HepG2 (cell line): ENCODE results near the gene POFUT2. TPM values are rescaled to one million over a fixed set of nuclear protein-coding genes. Genes with fewer than 3 reads are reported as not detected.

Source experiments
- FOXC1 ChIP-seq: sonication (generic); formaldehyde crosslinking; IDR thresholded peaks from 2 replicates; pipeline ENCODE4 v1.8.0; 2022; ENCODE audit warnings: mild to moderate bottlenecking, missing genetic modification reagents, borderline replicate concordance
- GZF1 ChIP-seq: sonication (generic); formaldehyde crosslinking; IDR thresholded peaks from 2 replicates; pipeline ENCODE4 v1.5.1; 2020; ENCODE audit warnings: mild to moderate bottlenecking, missing genetic modification reagents
- HNRNPL ChIP-seq: fragments of 200-400 bp; formaldehyde crosslinking; IDR thresholded peaks from 2 replicates; pipeline ENCODE4 v1.6.1; 2017; ENCODE audit warnings: mild to moderate bottlenecking, low read depth, low read length
- IRF2 ChIP-seq: IDR thresholded peaks from 2 replicates; pipeline ENCODE4 v1.6.1; 2018; ENCODE audit warnings: missing genetic modification reagents, missing compliant biosample characterization
- IRF9 ChIP-seq: sonication (generic); formaldehyde crosslinking; IDR thresholded peaks from 2 replicates; pipeline ENCODE4 v1.8.0; 2022; ENCODE audit warnings: missing genetic modification reagents, mild to moderate bottlenecking, borderline replicate concordance
- NRL ChIP-seq: sonication (generic); formaldehyde crosslinking; IDR thresholded peaks from 2 replicates; pipeline ENCODE4 v1.5.0; 2020; ENCODE audit warnings: missing genetic modification reagents, mild to moderate bottlenecking, moderate library complexity, borderline replicate concordance
- POLR2AphosphoS5 ChIP-seq: IDR thresholded peaks from 2 replicates; pipeline ENCODE4 v1.6.1; 2012; ENCODE audit warnings: low read depth, low read length
- RNF219 ChIP-seq: sonication (generic); formaldehyde crosslinking; IDR thresholded peaks from 2 replicates; pipeline ENCODE4 v1.5.0; 2020; ENCODE audit warnings: mild to moderate bottlenecking, missing genetic modification reagents
- ZBTB38 ChIP-seq: sonication (generic); formaldehyde crosslinking; IDR thresholded peaks from 2 replicates; pipeline ENCODE4 v1.5.1; 2020; ENCODE audit warnings: mild to moderate bottlenecking, missing genetic modification reagents
- ZFP37 ChIP-seq: sonication (generic); formaldehyde crosslinking; IDR thresholded peaks from 2 replicates; pipeline ENCODE4 v1.4.0; 2020; ENCODE audit warnings: missing genetic modification reagents, borderline replicate concordance
- ZMAT5 ChIP-seq: sonication (generic); formaldehyde crosslinking; IDR thresholded peaks from 2 replicates; pipeline ENCODE4 v1.5.0; 2020; ENCODE audit warnings: mild to moderate bottlenecking, low read depth, missing genetic modification reagents, borderline replicate concordance
- ZNF260 ChIP-seq: sonication (generic); formaldehyde crosslinking; IDR thresholded peaks from 2 replicates; pipeline ENCODE4 v1.4.0; 2020; ENCODE audit warnings: missing genetic modification reagents, low read depth, mild to moderate bottlenecking, borderline replicate concordance
- ZNF513 ChIP-seq: sonication (generic); formaldehyde crosslinking; conservative IDR thresholded peaks from 2 replicates; pipeline ENCODE4 v1.5.0; 2020; ENCODE audit warnings: missing genetic modification reagents
- ZNF543 ChIP-seq: sonication (generic); formaldehyde crosslinking; IDR thresholded peaks from 2 replicates; pipeline ENCODE4 v1.4.0; 2020; ENCODE audit warnings: mild to moderate bottlenecking, missing genetic modification reagents
- ZNF562 ChIP-seq: sonication (generic); formaldehyde crosslinking; IDR thresholded peaks from 2 replicates; pipeline ENCODE4 v1.8.0; 2022; ENCODE audit warnings: missing genetic modification reagents, borderline replicate concordance
- ZNF724P ChIP-seq: sonication (generic); formaldehyde crosslinking; IDR thresholded peaks from 2 replicates; pipeline ENCODE4 v1.8.0; 2022; ENCODE audit warnings: missing genetic modification reagents, borderline replicate concordance
- ZNF761 ChIP-seq: sonication (generic); formaldehyde crosslinking; conservative IDR thresholded peaks from 2 replicates; pipeline ENCODE4 v1.4.0; 2020; ENCODE audit warnings: mild to moderate bottlenecking, missing genetic modification reagents
- ZNF777 ChIP-seq: sonication (generic); formaldehyde crosslinking; IDR thresholded peaks from 2 replicates; pipeline ENCODE4 v1.4.0; 2020; ENCODE audit warnings: missing genetic modification reagents
- ZNF788 ChIP-seq: sonication (generic); formaldehyde crosslinking; IDR thresholded peaks from 2 replicates; pipeline ENCODE4 v1.5.0; 2020; ENCODE audit warnings: mild to moderate bottlenecking, missing genetic modification reagents, borderline replicate concordance
- ZSCAN9 ChIP-seq: IDR thresholded peaks from 2 replicates; pipeline ENCODE4 v1.6.1; 2016; ENCODE audit warnings: borderline replicate concordance
- polyA plus RNA-seq, 8 experiments: library from polyadenylated mRNA; depleted of rRNA in 3 of 8; stranded (reverse) in 7 of 8; unstranded in 1 of 8; fragments of >200 nt; fragmentation: Illumina TruSeq in 4 of 8; extraction: Trizol in 4 of 8; gene quantifications; 2 replicates each; pipeline versions ENCODE4 v1.2.1 to v1.2.3, GENCODE V29; 2011 to 2016; ENCODE audit warnings: low read depth in 4 of 8, missing spikeins in 1 of 8, mixed read lengths in 1 of 8; ENCODE audit not compliant: insufficient read depth in 1 of 8
- total RNA-seq, 5 experiments: library from RNA; depleted of rRNA; stranded (reverse); fragments of >200 nt; fragmentation: Illumina TruSeq; extraction: Trizol; gene quantifications; 2 replicates each; pipeline ENCODE4 v1.2.3, GENCODE V29; 2016; ENCODE audit warnings: low read depth in 1 of 5
- TF ChIP-seq, protein P1 (sequence below): conservative IDR thresholded peaks from 2 replicates; pipeline ENCODE4 v1.6.1; 2018; ENCODE audit warnings: missing genetic modification reagents
- TF ChIP-seq, protein P2 (sequence below): sonication (generic); formaldehyde crosslinking; IDR thresholded peaks from 2 replicates; pipeline ENCODE4 v1.5.0; 2020; ENCODE audit warnings: mild to moderate bottlenecking, missing genetic modification reagents

Gene POFUT2
- total and polyA plus RNA-seq, 2 of the 13 experiments (the other 11 are each of a cell fraction or from before 2014, with no cell fraction given): 22.8 to 24.0 TPM

DNA sequence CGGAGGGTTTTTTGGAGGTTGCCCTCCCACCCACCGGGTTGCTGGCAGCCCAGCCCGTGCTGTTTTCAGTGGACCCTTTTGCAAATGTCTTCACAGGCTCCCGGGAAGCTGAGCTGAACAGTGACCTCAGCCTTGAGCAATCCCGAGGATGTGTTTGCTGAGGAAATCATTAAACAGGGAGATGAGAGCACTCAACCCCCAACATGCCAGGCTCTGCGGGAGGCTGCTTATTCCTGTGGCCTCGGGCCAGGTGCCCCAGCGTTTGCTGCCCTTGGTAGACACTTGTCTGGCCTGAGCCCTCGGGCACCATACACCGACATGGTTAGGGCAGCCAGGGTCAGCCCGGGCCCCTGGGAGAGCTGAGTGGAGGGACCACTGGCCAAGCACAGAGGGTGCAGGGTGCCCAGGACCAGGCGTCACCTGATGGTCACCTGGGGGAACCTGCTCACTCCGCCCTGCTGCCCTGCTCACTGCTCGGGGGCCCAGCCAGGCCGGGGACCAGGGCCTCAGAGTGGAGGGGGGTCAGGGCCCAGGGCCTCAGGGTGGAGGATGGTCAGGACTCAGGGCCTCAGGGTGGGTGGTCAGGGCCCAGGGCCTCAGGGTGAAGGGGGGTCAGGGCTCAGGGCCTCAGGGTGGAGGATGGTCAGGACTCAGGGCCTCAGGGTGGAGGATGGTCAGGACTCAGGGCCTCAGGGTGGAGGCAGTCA lies 42.5 kb upstream of the POFUT2 start (continued):
- TF ChIP-seq RNF219 (no peak), ZFP37 (CRISPR knock-in tag) (no peak), IRF2 (CRISPR knock-in tag) (peak; percentile 34; the same call in 1 of the 2 replicates), ZNF761 (CRISPR knock-in tag) (no peak), ZNF777 (CRISPR knock-in tag) (no peak), POLR2AphosphoS5 (no peak), NRL (CRISPR knock-in tag) (no peak), HNRNPL (peak; percentile 97), ZNF260 (CRISPR knock-in tag) (no peak), ZNF562 (CRISPR knock-in tag) (no peak), ZNF788 (CRISPR knock-in tag) (peak; percentile 41; the same call in 1 of the 2 replicates), IRF9 (CRISPR knock-in tag) (no peak), FOXC1 (CRISPR knock-in tag) (no peak), ZNF513 (CRISPR knock-in tag) (no peak), ZBTB38 (CRISPR knock-in tag) (no peak), ZNF724P (CRISPR knock-in tag) (no peak), ZNF543 (no peak), ZSCAN9 (CRISPR knock-in tag) (peak; percentile 23; the same call in 1 of the 2 replicates), GZF1 (no peak), ZMAT5 (no peak)
- TF ChIP-seq, protein P1, sequence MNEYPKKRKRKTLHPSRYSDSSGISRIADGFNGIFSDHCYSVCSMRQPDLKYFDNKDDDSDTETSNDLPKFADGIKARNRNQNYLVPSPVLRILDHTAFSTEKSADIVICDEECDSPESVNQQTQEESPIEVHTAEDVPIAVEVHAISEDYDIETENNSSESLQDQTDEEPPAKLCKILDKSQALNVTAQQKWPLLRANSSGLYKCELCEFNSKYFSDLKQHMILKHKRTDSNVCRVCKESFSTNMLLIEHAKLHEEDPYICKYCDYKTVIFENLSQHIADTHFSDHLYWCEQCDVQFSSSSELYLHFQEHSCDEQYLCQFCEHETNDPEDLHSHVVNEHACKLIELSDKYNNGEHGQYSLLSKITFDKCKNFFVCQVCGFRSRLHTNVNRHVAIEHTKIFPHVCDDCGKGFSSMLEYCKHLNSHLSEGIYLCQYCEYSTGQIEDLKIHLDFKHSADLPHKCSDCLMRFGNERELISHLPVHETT: no peak
- TF ChIP-seq, protein P2, sequence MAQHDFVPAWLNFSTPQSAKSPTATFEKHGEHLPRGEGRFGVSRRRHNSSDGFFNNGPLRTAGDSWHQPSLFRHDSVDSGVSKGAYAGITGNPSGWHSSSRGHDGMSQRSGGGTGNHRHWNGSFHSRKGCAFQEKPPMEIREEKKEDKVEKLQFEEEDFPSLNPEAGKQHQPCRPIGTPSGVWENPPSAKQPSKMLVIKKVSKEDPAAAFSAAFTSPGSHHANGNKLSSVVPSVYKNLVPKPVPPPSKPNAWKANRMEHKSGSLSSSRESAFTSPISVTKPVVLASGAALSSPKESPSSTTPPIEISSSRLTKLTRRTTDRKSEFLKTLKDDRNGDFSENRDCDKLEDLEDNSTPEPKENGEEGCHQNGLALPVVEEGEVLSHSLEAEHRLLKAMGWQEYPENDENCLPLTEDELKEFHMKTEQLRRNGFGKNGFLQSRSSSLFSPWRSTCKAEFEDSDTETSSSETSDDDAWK (CRISPR knock-in tag): no peak
